22Rv1 (cell line): ENCODE measurements around the gene DNAH1.
"Not testable (repeated sequence)": the region's sequence is repeated elsewhere in the genome, so short reads cannot be mapped to it uniquely, and the experiment has no call there.

Experiments used
- CTCF ChIP-seq: fragments of 450-650 bp; IDR thresholded peaks from 2 replicates; pipeline ENCODE4 v1.5.1; 2017; ENCODE audit warnings: mild to moderate bottlenecking
- ZFX ChIP-seq: fragments of 450-650 bp; IDR thresholded peaks from 2 replicates; pipeline ENCODE4 v1.6.1; 2017; ENCODE audit warnings: antibody characterized with exemption, borderline replicate concordance

- not testable (repeated sequence) for TF ChIP-seq CTCF, ZFX
Measured at GRCh38 chr3:52338131-52338530, 22.0 kb downstream of the DNAH1 start.
